HUES6 (cell line): ENCODE measurements around the gene TOM1L2.

ENCODE experiments used
- H3K27ac ChIP-seq: 2 replicates; pipeline ENCODE4 v1.7.0; 2013; ENCODE audit warnings: low read depth, mild to moderate bottlenecking, low read length, inconsistent platforms
- H3K27me3 ChIP-seq: 2 replicates; pipeline ENCODE4 v1.6.1; 2013; ENCODE audit warnings: low read length; ENCODE audit not compliant: control insufficient read depth, insufficient read depth
- H3K36me3 ChIP-seq: 2 replicates; pipeline ENCODE4 v1.6.1; 2013; ENCODE audit warnings: low read length; ENCODE audit not compliant: control insufficient read depth, insufficient read depth
- H3K4me1 ChIP-seq: 2 replicates; pipeline ENCODE4 v1.6.1; 2013; ENCODE audit warnings: low read length; ENCODE audit not compliant: control insufficient read depth, insufficient read depth
- H3K4me3 ChIP-seq: 2 replicates; pipeline ENCODE4 v1.5.1; 2013; ENCODE audit warnings: low read depth, low read length
- H3K9ac ChIP-seq: one replicate; pipeline ENCODE4 v1.6.1; 2013; ENCODE audit warnings: mild to moderate bottlenecking, low read length
- H3K9me3 ChIP-seq: 2 replicates; pipeline ENCODE4 v1.6.1; 2013; ENCODE audit warnings: low read depth, low read length; ENCODE audit not compliant: control insufficient read depth, insufficient read depth

Gene TOM1L2

GRCh38 chr17:17884391-17885357 is 87.5 kb downstream of the TOM1L2 start:
- Histone ChIP-seq H3K36me3 (no peaks in the 10 kb centered on the region), H3K9me3 (no peaks in the 10 kb centered on the region), H3K4me1 (peaks cover 41% of the 10 kb centered on the region), H3K27me3 (no peaks in the 10 kb centered on the region), H3K4me3 (0 out of 2 replicates have a peak overlapping the region, but pooled peaks have one; percentile 6), H3K27ac (no peak overlapping the region), H3K9ac (no peak overlapping the region)

DNA sequence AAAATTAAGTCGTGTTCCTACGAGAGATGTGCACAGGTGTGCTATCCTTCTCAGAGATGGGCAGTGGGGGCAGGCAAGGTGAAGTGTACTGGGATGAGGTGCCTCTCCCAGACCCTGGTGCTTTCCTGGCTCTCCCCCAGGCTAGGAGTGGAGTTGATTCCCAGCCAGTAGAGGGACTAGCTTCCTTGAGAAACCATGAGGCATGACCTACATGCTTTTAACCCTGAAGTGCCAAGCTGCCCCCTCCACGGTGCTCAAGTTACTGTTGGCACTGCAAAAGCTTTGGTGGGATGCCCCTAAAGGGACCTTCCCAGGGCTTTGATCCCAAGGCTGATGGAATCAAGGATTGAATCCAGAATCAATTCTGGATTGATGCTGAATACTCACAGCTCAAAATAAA is 88.4 kb downstream of the TOM1L2 start:
- Histone ChIP-seq H3K4me3 (no peak overlapping the region), H3K36me3 (no peaks in the 10 kb centered on the region)

GRCh38 chr17:17882082-17882581 is 90.1 kb downstream of the TOM1L2 start:
- Histone ChIP-seq H3K36me3 (no peaks in the 10 kb centered on the region), H3K9ac (no peak overlapping the region), H3K4me1 (peaks cover 46% of the 10 kb centered on the region)

More for the DNA sequence above, 88.4 kb downstream of the TOM1L2 start:
- Histone ChIP-seq H3K27ac (no peak overlapping the region), H3K27me3 (no peaks in the 10 kb centered on the region), H3K9ac (no peak overlapping the region), H3K4me1 (peaks cover 36% of the 10 kb centered on the region), H3K9me3 (no peaks in the 10 kb centered on the region)

GRCh38 chr17:17880577-17881196 is 91.5 kb downstream of the TOM1L2 start:
- Histone ChIP-seq H3K4me3 (no peak overlapping the region), H3K27me3 (no peaks in the 10 kb centered on the region), H3K36me3 (no peaks in the 10 kb centered on the region), H3K4me1 (peaks cover 51% of the 10 kb centered on the region), H3K9me3 (no peaks in the 10 kb centered on the region), H3K27ac (no peak overlapping the region), H3K9ac (no peak overlapping the region)

More at GRCh38 chr17:17882082-17882581, 90.1 kb downstream of the TOM1L2 start:
- H3K27ac ChIP-seq: no peak overlapping the region
- no peaks in the 10 kb centered on the region for H3K9me3 ChIP-seq
- no peaks in the 10 kb centered on the region for H3K27me3 ChIP-seq
- H3K4me3 ChIP-seq: no peak overlapping the region

DNA sequence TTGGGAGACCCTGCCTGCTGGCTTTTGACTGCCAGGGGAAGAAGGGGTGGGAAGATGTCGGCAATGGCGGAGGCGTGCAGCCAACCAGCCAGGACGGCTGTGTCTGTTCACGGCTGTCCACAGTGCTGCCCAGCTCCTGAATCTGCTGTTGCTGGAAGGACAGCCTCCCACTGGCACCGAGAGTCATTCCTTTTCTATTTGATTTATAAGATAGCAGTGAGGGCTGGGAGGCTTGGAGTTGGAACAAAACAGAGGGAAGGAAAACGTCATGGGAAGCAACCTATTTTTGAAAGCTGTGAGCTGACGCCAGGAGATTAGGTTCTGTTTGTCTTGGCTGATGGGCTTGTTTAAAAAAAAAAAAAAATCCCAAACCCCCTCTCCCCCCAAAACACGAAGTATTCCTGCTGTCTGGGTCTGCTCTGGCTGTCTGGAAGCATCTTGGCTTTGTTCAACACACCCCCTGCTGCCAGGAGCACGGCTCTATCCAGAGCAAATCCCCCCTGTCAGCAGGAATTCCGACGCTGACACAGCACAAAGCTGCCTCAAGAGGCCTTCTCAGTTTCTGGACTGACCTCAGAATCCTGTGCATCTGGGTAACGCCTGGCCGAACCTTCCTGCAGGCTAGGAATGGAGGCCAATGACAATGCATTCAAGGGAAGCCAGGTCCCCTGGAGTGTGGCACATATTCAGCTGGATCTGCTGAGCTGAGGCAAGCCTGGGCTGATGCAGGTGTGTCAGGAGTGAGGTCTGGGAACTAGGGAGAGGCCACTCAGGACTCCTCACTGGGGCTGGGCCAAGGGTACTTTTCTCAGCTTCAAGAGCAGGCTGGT is 94.5 kb downstream of the TOM1L2 start:
- no peaks in the 10 kb centered on the region for H3K9me3 ChIP-seq
- H3K4me3 ChIP-seq: no peak overlapping the region
- H3K27me3 ChIP-seq: no peaks in the 10 kb centered on the region
- H3K4me1 ChIP-seq: peaks cover 33% of the 10 kb centered on the region
- H3K9ac ChIP-seq: no peak overlapping the region
- H3K27ac ChIP-seq: no peak overlapping the region
- no peaks in the 10 kb centered on the region for H3K36me3 ChIP-seq

GRCh38 chr17:17876959-17877528 is 95.2 kb downstream of the TOM1L2 start:
- H3K4me1 ChIP-seq: peaks cover 26% of the 10 kb centered on the region
- H3K9me3 ChIP-seq: no peaks in the 10 kb centered on the region
- no peaks in the 10 kb centered on the region for H3K36me3 ChIP-seq
- no peaks in the 10 kb centered on the region for H3K27me3 ChIP-seq
- H3K9ac ChIP-seq: no peak overlapping the region
- H3K27ac ChIP-seq: no peak overlapping the region
- H3K4me3 ChIP-seq: no peak overlapping the region

- Histone ChIP-seq H3K9ac (no peak overlapping the region), H3K9me3 (no peaks in the 10 kb centered on the region), H3K27me3 (no peaks in the 10 kb centered on the region), H3K36me3 (no peaks in the 10 kb centered on the region), H3K4me1 (peaks cover 27% of the 10 kb centered on the region), H3K4me3 (no peak overlapping the region), H3K27ac (no peak overlapping the region)
Observed at GRCh38 chr17:17874478-17874877, 97.7 kb downstream of the TOM1L2 start.

- H3K4me3 ChIP-seq: no peak overlapping the region
- no peak overlapping the region for H3K9ac ChIP-seq
- no peak overlapping the region for H3K27ac ChIP-seq
- H3K9me3 ChIP-seq: no peaks in the 10 kb centered on the region
- peaks cover 33% of the 10 kb centered on the region for H3K4me1 ChIP-seq
- no peaks in the 10 kb centered on the region for H3K27me3 ChIP-seq
- no peaks in the 10 kb centered on the region for H3K36me3 ChIP-seq
Observed at GRCh38 chr17:17873450-17873991, 98.7 kb downstream of the TOM1L2 start.

- no peaks in the 10 kb centered on the region for H3K27me3 ChIP-seq
- H3K9me3 ChIP-seq: no peaks in the 10 kb centered on the region
- H3K4me3 ChIP-seq: no peak overlapping the region
- H3K9ac ChIP-seq: no peak overlapping the region
- H3K27ac ChIP-seq: no peak overlapping the region
- peaks cover 30% of the 10 kb centered on the region for H3K4me1 ChIP-seq
- H3K36me3 ChIP-seq: no peaks in the 10 kb centered on the region
Observed at GRCh38 chr17:17872547-17873345, 99.5 kb downstream of the TOM1L2 start.

DNA sequence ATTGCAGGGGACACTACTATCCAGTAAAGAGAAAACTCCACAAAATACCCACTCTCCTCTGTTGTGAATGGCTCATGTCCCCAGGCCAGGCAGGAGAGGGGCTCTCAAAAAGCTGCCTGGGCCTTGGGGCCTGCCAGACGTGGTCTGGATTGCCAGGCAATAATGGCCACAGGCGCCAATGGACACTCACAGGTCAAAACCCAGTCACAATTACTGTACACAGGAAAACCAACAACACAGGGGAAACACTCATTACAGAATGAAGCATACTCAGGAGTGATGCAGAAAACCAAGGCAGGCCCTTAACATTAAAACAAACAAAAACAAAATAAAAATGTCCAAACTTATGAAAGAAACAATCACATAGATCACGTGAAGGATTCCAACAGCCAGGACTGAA is 100.3 kb downstream of the TOM1L2 start:
- no peaks in the 10 kb centered on the region for H3K9me3 ChIP-seq
- H3K4me3 ChIP-seq: no peak overlapping the region
- H3K4me1 ChIP-seq: peaks cover 27% of the 10 kb centered on the region
- no peaks in the 10 kb centered on the region for H3K36me3 ChIP-seq
- H3K27ac ChIP-seq: no peak overlapping the region
- H3K9ac ChIP-seq: no peak overlapping the region
- H3K27me3 ChIP-seq: no peaks in the 10 kb centered on the region
